Keratinocyte (primary cell): ENCODE data around the gene CASZ1. TPM values are rescaled to one million over a fixed set of nuclear protein-coding genes. Genes with fewer than 3 reads are reported as not detected.

Source experiments
- DNase-seq: peaks from one replicate; pipeline ENCODE4 v3.0.0-alpha.2; 2011; ENCODE audit warnings: low read depth, missing footprints, low spot score
- FAIRE-seq: peaks from 2 replicates; lab custom pipeline; 2011; peaks lifted over from hg19 to GRCh38; lab: Jason Lieb, UNC
- H2AFZ ChIP-seq: 2 replicates; pipeline ENCODE4 v1.6.0; 2012; ENCODE audit warnings: low read length, control low read depth, inconsistent platforms; ENCODE audit not compliant: control insufficient read depth
- H3K27ac ChIP-seq: 2 replicates; pipeline ENCODE4 v1.5.1; 2011; ENCODE audit warnings: low read length; ENCODE audit not compliant: control insufficient read depth, insufficient read depth
- H3K27me3 ChIP-seq: 3 replicates; pipeline ENCODE4 v1.6.0; 2011; ENCODE audit warnings: low read length; ENCODE audit not compliant: control insufficient read depth, insufficient read depth; ENCODE audit errors: extremely low read depth
- H3K36me3 ChIP-seq, 2 experiments: 2 replicates in 1 of 2; 3 replicates in 1 of 2; pipeline ENCODE4 v1.5.1; 2011; ENCODE audit warnings: low read length in 2 of 2, mild to moderate bottlenecking in 1 of 2; ENCODE audit not compliant: control insufficient read depth in 2 of 2, insufficient read depth in 2 of 2; ENCODE audit errors: extremely low read depth in 1 of 2
- H3K4me1 ChIP-seq: 3 replicates; pipeline ENCODE4 v1.5.1; 2011; ENCODE audit warnings: low read length; ENCODE audit not compliant: control insufficient read depth, insufficient read depth; ENCODE audit errors: extremely low read depth
- H3K4me2 ChIP-seq: 3 replicates; pipeline ENCODE4 v1.6.0; 2011; ENCODE audit warnings: low read depth, low read length; ENCODE audit not compliant: control insufficient read depth, insufficient read depth; ENCODE audit errors: extremely low read depth
- H3K4me3 ChIP-seq, 3 experiments: fragments of 200-600 bp in 1 of 3; sonication (generic) in 1 of 3; 2 replicates in 2 of 3; 3 replicates in 1 of 3; pipeline ENCODE4 v1.5.1; 2011 to 2016; ENCODE audit warnings: low read length in 3 of 3, mild to moderate bottlenecking in 3 of 3, control low read depth in 2 of 3, inconsistent platforms in 1 of 3, low read depth in 1 of 3, mixed read lengths in 1 of 3, mixed run types in 1 of 3, moderate library complexity in 1 of 3; ENCODE audit not compliant: control insufficient read depth in 2 of 3, insufficient read depth in 2 of 3; ENCODE audit errors: extremely low read depth in 1 of 3
- H3K79me2 ChIP-seq: 2 replicates; pipeline ENCODE4 v1.6.0; 2012; ENCODE audit warnings: low read length; ENCODE audit not compliant: control insufficient read depth, insufficient read depth
- H3K9ac ChIP-seq: 3 replicates; pipeline ENCODE4 v1.6.0; 2011; ENCODE audit warnings: low read length; ENCODE audit not compliant: control insufficient read depth, insufficient read depth; ENCODE audit errors: extremely low read depth
- H3K9me1 ChIP-seq: 3 replicates; pipeline ENCODE4 v1.6.0; 2011; ENCODE audit warnings: low read length; ENCODE audit not compliant: control insufficient read depth, insufficient read depth; ENCODE audit errors: extremely low read depth
- H3K9me3 ChIP-seq: 2 replicates; pipeline ENCODE4 v1.5.1; 2012; ENCODE audit warnings: low read depth, low read length; ENCODE audit not compliant: control insufficient read depth
- H4K20me1 ChIP-seq: 3 replicates; pipeline ENCODE4 v1.6.0; 2011; ENCODE audit warnings: low read length; ENCODE audit not compliant: control insufficient read depth, insufficient read depth; ENCODE audit errors: extremely low read depth
- EZH2 ChIP-seq: IDR thresholded peaks from one replicate; pipeline ENCODE4 v1.6.1; 2012; ENCODE audit warnings: inconsistent platforms, mild to moderate bottlenecking, low read length, moderate library complexity
- dilution Hi-C: fragments of 300-500 bp; cut with MboI; formaldehyde crosslinking; loops from one replicate; pipeline ENCODE4 v1.7.0; 2020; ENCODE audit warnings: low sequenced_read_pairs; ENCODE audit not compliant: extremely low pct_ligation_motif_present
- polyA plus RNA-seq, 5 experiments: library from polyadenylated mRNA; depleted of rRNA in 3 of 5; stranded (reverse) in 3 of 5; stranded (forward) in 1 of 5; unstranded in 1 of 5; fragments of >200 nt; gene quantifications; 1 replicate in 1 of 5; 2 replicates in 3 of 5; 3 replicates in 1 of 5; pipeline versions ENCODE4 v1.2.1 to v1.2.3, GENCODE V29; 2011 to 2012; ENCODE audit warnings: missing spikeins in 2 of 5, low read depth in 1 of 5, low replicate concordance in 1 of 5
- TF ChIP-seq, protein P1 (sequence below), 3 experiments: IDR thresholded peaks in 1 of 3; conservative IDR thresholded peaks in 1 of 3; optimal IDR thresholded peaks in 1 of 3; 2 replicates in 2 of 3; 3 replicates in 1 of 3; pipeline versions ENCODE3 to v1.5.1; 2011; ENCODE audit warnings: low read length in 3 of 3, mild to moderate bottlenecking in 3 of 3, moderate library complexity in 2 of 3, control low read depth in 1 of 3, inconsistent platforms in 1 of 3; ENCODE audit not compliant: insufficient read depth in 2 of 3; ENCODE audit errors: extremely low read depth in 1 of 3

Gene CASZ1
- polyA plus RNA-seq, 1 donor (not counting 4 experiments of a cell fraction or from before 2014, with no cell fraction given): 2.8 TPM

GRCh38 chr1:10612436-10613160, 183.8 kb downstream of the CASZ1 start:
- H3K4me3 ChIP-seq: no peak overlapping the region
- FAIRE-seq (no peak), DNase-seq (no peak)
- peaks cover 0 to 3% of the 10 kb centered on the region in 2 experiments for H3K36me3 ChIP-seq
- no peaks in the 10 kb centered on the region for H3K79me2 ChIP-seq
- H3K27me3 ChIP-seq: no peaks in the 10 kb centered on the region
- H4K20me1 ChIP-seq: no peaks in the 10 kb centered on the region
- H3K4me2 ChIP-seq: no peak overlapping the region
- no peak overlapping the region for H3K27ac ChIP-seq
- no peaks in the 10 kb centered on the region for H3K9me3 ChIP-seq
- no peaks in the 10 kb centered on the region for H3K9me1 ChIP-seq
- no peak overlapping the region for H2AFZ ChIP-seq
- dilution Hi-C loops: no loop called here
- no peak for TF ChIP-seq EZH2
- TF ChIP-seq, protein P1, sequence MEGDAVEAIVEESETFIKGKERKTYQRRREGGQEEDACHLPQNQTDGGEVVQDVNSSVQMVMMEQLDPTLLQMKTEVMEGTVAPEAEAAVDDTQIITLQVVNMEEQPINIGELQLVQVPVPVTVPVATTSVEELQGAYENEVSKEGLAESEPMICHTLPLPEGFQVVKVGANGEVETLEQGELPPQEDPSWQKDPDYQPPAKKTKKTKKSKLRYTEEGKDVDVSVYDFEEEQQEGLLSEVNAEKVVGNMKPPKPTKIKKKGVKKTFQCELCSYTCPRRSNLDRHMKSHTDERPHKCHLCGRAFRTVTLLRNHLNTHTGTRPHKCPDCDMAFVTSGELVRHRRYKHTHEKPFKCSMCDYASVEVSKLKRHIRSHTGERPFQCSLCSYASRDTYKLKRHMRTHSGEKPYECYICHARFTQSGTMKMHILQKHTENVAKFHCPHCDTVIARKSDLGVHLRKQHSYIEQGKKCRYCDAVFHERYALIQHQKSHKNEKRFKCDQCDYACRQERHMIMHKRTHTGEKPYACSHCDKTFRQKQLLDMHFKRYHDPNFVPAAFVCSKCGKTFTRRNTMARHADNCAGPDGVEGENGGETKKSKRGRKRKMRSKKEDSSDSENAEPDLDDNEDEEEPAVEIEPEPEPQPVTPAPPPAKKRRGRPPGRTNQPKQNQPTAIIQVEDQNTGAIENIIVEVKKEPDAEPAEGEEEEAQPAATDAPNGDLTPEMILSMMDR (optimal IDR thresholded peaks at IDR 0.05 in 1 of 3, IDR thresholded peaks at IDR 0.05 in 1 of 3, conservative IDR thresholded peaks at IDR 0.05 in 1 of 3; ENCODE audit: extremely low read depth in 1 of 3, insufficient read depth in 2 of 3, low read length in 3 of 3): no peak
- no peak overlapping the region for H3K9ac ChIP-seq
- no peaks in the 10 kb centered on the region for H3K4me1 ChIP-seq

DNA sequence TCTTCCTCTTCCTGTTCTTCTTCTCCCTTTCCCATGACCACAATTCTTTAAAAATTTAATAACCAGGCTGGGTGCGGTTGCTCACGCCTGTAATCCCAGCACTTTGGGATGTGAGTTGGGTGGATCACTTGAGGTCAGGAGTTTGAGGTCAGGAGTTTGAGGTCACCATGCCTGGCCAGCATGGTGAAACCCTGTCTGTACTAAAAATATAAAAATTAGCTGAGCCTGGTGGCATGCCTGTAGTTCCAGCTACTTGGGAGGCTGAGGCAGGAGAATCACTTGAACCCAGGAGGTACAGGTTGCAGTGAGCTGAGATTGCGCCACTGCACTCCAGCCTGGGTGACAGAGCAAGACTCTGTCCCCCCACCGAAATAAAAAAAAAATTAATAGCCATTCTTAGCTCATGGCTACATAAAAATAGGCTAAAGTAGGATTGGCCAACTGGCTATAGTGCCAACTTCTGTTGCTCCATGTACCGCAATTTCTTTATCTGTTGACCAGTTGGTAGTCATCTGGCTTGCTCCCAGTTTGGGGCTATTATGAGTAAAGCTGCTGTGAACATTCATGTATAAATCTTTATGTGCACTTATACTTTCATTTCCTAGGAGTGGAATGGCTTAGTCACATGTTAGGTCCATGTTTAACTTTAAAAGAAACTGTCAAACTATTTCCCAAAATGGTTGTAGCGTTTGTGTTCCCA, 185.4 kb downstream of the CASZ1 start:
- no peaks in the 10 kb centered on the region for H4K20me1 ChIP-seq
- H3K4me3 ChIP-seq: no peak overlapping the region
- DNase-seq (no peak), FAIRE-seq (no peak)
- H3K9ac ChIP-seq: no peak overlapping the region
- H3K79me2 ChIP-seq: no peaks in the 10 kb centered on the region
- no peak overlapping the region for H3K27ac ChIP-seq
- H3K9me1 ChIP-seq: no peaks in the 10 kb centered on the region
- no peaks in the 10 kb centered on the region for H3K9me3 ChIP-seq
- peaks cover 0 to 3% of the 10 kb centered on the region in 2 experiments for H3K36me3 ChIP-seq
- dilution Hi-C loops: no loop called here
- no peak overlapping the region for H2AFZ ChIP-seq
- H3K27me3 ChIP-seq: no peaks in the 10 kb centered on the region
- H3K4me2 ChIP-seq: no peak overlapping the region
- no peaks in the 10 kb centered on the region for H3K4me1 ChIP-seq
- TF ChIP-seq, protein P1 (optimal IDR thresholded peaks at IDR 0.05 in 1 of 3, IDR thresholded peaks at IDR 0.05 in 1 of 3, conservative IDR thresholded peaks at IDR 0.05 in 1 of 3; ENCODE audit: extremely low read depth in 1 of 3, insufficient read depth in 2 of 3, low read length in 3 of 3): no peak
- TF ChIP-seq EZH2: no peak
